BJ (cell line): ENCODE results near the gene LYPD8. TPM values are rescaled to one million over a fixed set of nuclear protein-coding genes. Genes with fewer than 3 reads are reported as not detected.
"Not testable (repeated sequence)": the region's sequence is repeated elsewhere in the genome, so short reads cannot be mapped to it uniquely, and the experiment has no call there.

Source experiments
- CTCF ChIA-PET: fragments of 350-600 bp; formaldehyde crosslinking; extraction: SDS; loops from one replicate; lab custom pipeline; 2021; ENCODE audit warnings: antibody characterized with exemption, inconsistent platforms; lab: Yijun Ruan, JAX
- POLR2A ChIA-PET: fragments of 300-600 bp; sonication (Branson Sonifier 250); formaldehyde crosslinking; extraction: SDS; loops from one replicate; lab custom pipeline; 2021; ENCODE audit warnings: antibody characterized with exemption; lab: Charles Lee
- DNase-seq: peaks from one replicate; pipeline ENCODE4 v3.0.0-alpha.2; 2011; ENCODE audit warnings: low read depth
- H3K27me3 ChIP-seq: 2 replicates; pipeline ENCODE4 v1.6.0; 2011; ENCODE audit warnings: low read length; ENCODE audit not compliant: control insufficient read depth, insufficient read depth
- H3K36me3 ChIP-seq: 2 replicates; pipeline ENCODE4 v1.5.1; 2011; ENCODE audit warnings: low read length; ENCODE audit not compliant: control insufficient read depth, insufficient read depth
- H3K4me3 ChIP-seq: 2 replicates; pipeline ENCODE4 v1.5.1; 2011; ENCODE audit warnings: low read depth, mild to moderate bottlenecking, control low read depth, low read length
- polyA plus RNA-seq: library from polyadenylated mRNA; depleted of rRNA; stranded (reverse); fragments of >200 nt; gene quantifications from 2 replicates; pipeline ENCODE4 v1.2.3, GENCODE V29; 2011
- TF ChIP-seq, protein P1 (sequence below): IDR thresholded peaks from 2 replicates; pipeline ENCODE4 v1.5.1; 2011; ENCODE audit warnings: low read depth, mild to moderate bottlenecking, control low read depth, inconsistent platforms, low read length, moderate library complexity; ENCODE audit not compliant: insufficient read depth

LYPD8 gene
- polyA plus RNA-seq, 1 experiment = not detected

DNA sequence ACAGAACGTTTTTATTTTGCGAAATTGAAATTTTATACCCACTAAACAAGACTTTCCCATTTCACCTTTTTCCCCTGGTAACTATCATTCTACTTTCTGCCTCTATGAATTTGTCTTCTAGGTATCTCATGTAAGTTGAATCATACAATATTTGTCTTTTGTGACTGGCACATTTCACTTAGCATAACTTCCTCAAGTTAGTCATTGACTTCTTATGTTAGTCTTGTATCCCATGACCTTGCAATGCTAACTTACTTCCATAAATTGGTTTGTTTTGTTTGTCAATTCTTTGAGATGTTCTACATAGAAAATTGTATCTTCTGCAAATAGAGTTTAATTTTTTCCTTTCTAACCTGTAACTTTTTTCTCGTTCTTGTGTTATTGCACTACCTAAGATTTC is 43.2 kb upstream of the LYPD8 start:
- H3K36me3 ChIP-seq = no peaks in the 10 kb centered on the region
- CTCF ChIA-PET = interaction anchor here (1.1 kb wide), 1 partner anchor 8 kb away, joined by 4 read pairs; no protein-coding TSS in a partner anchor
- DNase-seq = no peak
- no peaks in the 10 kb centered on the region; the same call in 1 of the 2 replicates for H3K27me3 ChIP-seq
- H3K4me3 ChIP-seq = no peak overlapping the region
- POLR2A ChIA-PET = no interaction called here
- TF ChIP-seq, protein P1, sequence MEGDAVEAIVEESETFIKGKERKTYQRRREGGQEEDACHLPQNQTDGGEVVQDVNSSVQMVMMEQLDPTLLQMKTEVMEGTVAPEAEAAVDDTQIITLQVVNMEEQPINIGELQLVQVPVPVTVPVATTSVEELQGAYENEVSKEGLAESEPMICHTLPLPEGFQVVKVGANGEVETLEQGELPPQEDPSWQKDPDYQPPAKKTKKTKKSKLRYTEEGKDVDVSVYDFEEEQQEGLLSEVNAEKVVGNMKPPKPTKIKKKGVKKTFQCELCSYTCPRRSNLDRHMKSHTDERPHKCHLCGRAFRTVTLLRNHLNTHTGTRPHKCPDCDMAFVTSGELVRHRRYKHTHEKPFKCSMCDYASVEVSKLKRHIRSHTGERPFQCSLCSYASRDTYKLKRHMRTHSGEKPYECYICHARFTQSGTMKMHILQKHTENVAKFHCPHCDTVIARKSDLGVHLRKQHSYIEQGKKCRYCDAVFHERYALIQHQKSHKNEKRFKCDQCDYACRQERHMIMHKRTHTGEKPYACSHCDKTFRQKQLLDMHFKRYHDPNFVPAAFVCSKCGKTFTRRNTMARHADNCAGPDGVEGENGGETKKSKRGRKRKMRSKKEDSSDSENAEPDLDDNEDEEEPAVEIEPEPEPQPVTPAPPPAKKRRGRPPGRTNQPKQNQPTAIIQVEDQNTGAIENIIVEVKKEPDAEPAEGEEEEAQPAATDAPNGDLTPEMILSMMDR = no peak

DNA sequence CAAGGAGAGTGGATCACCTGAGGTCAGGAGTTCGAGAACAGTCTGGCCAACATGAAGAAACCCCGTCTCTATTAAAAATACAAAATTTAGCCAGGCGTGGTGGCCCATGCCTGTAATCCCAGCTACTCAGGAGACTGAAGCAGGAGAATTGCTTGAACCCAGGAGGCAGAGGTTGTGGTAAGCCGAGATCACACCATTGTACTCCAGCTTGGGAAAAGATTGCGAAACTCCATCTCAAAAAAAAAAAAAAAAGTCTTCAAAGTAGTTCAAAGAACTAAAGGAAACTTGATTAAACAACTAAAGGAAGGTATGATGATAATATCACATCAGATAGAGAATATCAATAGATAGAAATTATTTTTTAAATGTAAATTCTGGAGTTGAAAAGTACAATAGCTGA is 39.1 kb upstream of the LYPD8 start:
- H3K36me3 ChIP-seq, POLR2A ChIA-PET, CTCF ChIA-PET, DNase-seq, H3K4me3 ChIP-seq, H3K27me3 ChIP-seq: not testable (repeated sequence)

- no peak for DNase-seq
- TF ChIP-seq, protein P1 = no peak
- H3K27me3 ChIP-seq = no peaks in the 10 kb centered on the region
- ChIA-PET CTCF (no interaction called here), POLR2A (no interaction called here)
- no peak overlapping the region for H3K4me3 ChIP-seq
- no peaks in the 10 kb centered on the region for H3K36me3 ChIP-seq
Measured at GRCh38 chr1:248793592-248793991, 38.0 kb upstream of the LYPD8 start.

DNA sequence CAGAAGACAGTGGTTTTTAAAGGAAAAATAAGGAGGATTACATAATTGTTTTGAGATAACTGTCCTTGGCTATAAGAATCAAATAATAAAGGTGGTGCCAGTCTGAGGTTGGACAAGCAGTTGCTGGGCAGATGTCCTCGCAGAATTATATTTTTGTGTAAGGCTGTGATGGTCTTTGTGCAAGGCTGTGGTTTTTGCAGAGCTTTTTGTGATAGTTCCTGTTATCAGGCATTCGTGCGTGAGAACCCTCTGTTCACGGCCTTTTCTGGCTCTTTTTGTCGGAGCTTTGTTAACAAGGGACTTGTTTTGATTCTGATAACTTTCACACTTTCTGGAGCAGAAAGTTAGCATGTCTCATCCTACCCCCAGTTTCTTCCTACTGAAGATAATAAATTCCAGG is 36.8 kb upstream of the LYPD8 start:
- Histone ChIP-seq H3K36me3 (no peaks in the 10 kb centered on the region), H3K27me3 (no peaks in the 10 kb centered on the region), H3K4me3 (no peak overlapping the region)
- CTCF ChIA-PET = interaction anchor here (0.9 kb wide), 1 partner anchor 43 kb away, joined by 3 read pairs; no protein-coding TSS in a partner anchor
- POLR2A ChIA-PET = no interaction called here
- DNase-seq = no peak
- TF ChIP-seq, protein P1 = no peak

GRCh38 chr1:248791010-248791409 is 35.5 kb upstream of the LYPD8 start:
- ChIA-PET CTCF (no interaction called here), POLR2A (no interaction called here)
- TF ChIP-seq, protein P1 = no peak
- no peak for DNase-seq
- no peaks in the 10 kb centered on the region for H3K27me3 ChIP-seq
- H3K36me3 ChIP-seq = no peaks in the 10 kb centered on the region
- H3K4me3 ChIP-seq = no peak overlapping the region

DNA sequence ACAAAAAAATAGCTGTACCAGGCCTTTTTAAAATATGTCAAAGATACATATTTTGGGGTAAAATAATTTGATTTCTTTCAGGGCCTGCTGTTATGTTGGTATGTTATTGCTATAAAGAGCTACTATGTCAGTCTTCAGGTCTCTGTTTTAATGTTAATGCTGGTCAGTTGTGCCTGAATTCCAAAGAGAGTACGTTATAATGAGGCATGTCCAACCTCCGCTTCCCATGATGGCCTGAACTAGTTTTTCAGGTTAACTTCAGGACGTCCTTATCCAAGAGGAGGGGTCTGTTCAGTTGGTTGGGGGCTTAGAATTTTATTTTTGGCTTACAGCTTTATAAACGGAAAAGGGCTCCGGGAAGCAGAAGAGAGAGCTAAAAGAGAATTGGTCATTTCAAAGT is 34.9 kb upstream of the LYPD8 start:
- POLR2A ChIA-PET = no interaction called here
- TF ChIP-seq, protein P1 = no peak
- CTCF ChIA-PET = no interaction called here

GRCh38 chr1:248789337-248789736 is 33.8 kb upstream of the LYPD8 start:
- H3K4me3 ChIP-seq, H3K27me3 ChIP-seq, CTCF ChIA-PET, H3K36me3 ChIP-seq, POLR2A ChIA-PET, DNase-seq: not testable (repeated sequence)

More for the DNA sequence above, 34.9 kb upstream of the LYPD8 start:
- no peak for DNase-seq
- H3K4me3 ChIP-seq = no peak overlapping the region
- H3K27me3 ChIP-seq = no peaks in the 10 kb centered on the region
- H3K36me3 ChIP-seq = no peaks in the 10 kb centered on the region
